OCI-LY7 (cell line): ENCODE results near the gene GPR149. TPM values are rescaled to one million over a fixed set of nuclear protein-coding genes. Genes with fewer than 3 reads are reported as not detected.

Source experiments
- BruUV-seq: library from RNA; stranded (reverse); fragments of 400-500 nt; replicated peaks from 2 replicates; lab custom pipeline; 2021; lab: Mats Ljungman, UMichigan
- CTCF ChIA-PET: fragments of 300-600 bp; sonication (Branson Sonifier 250); formaldehyde crosslinking; loops from one replicate; lab custom pipeline; 2022; ENCODE audit warnings: antibody characterized with exemption; ENCODE audit not compliant: unreplicated experiment; lab: Charles Lee
- POLR2A ChIA-PET: fragments of 300-600 bp; sonication (Branson Sonifier 250); formaldehyde crosslinking; loops from one replicate; lab custom pipeline; 2022; ENCODE audit warnings: antibody characterized with exemption; lab: Charles Lee
- DNase-seq: peaks from one replicate; pipeline ENCODE4 v3.0.0-alpha.2; 2015; ENCODE audit warnings: low spot score
- H2AFZ ChIP-seq: fragments of 200-600 bp; sonication (generic), shearing (Covaris generic); 2 replicates; pipeline ENCODE4 v1.6.1; 2014; ENCODE audit warnings: mild to moderate bottlenecking, antibody characterized with exemption, low read length, moderate library complexity
- H3K27ac ChIP-seq: fragments of 200-600 bp; sonication (generic); 2 replicates; pipeline ENCODE4 v1.5.1; 2014; ENCODE audit warnings: mixed run types, low read depth, mild to moderate bottlenecking, moderate library complexity, low read length, inconsistent platforms; ENCODE audit not compliant: poor library complexity, severe bottlenecking
- H3K36me3 ChIP-seq: fragments of 200-600 bp; sonication (generic); 2 replicates; pipeline ENCODE4 v1.6.1; 2014; ENCODE audit warnings: mild to moderate bottlenecking, antibody characterized with exemption, low read length, moderate library complexity, mixed read lengths; ENCODE audit not compliant: insufficient read depth
- H3K4me1 ChIP-seq: fragments of 200-600 bp; sonication (generic); 2 replicates; pipeline ENCODE4 v1.5.1; 2014; ENCODE audit warnings: mild to moderate bottlenecking, low read length; ENCODE audit not compliant: insufficient read depth, poor library complexity, severe bottlenecking
- H3K4me2 ChIP-seq: fragments of 200-600 bp; sonication (generic); 2 replicates; pipeline ENCODE4 v1.6.1; 2014; ENCODE audit warnings: mild to moderate bottlenecking, low read length
- H3K4me3 ChIP-seq: fragments of 200-600 bp; sonication (generic); 2 replicates; pipeline ENCODE4 v1.5.1; 2014; ENCODE audit warnings: mild to moderate bottlenecking, low read depth, low read length; ENCODE audit not compliant: poor library complexity, severe bottlenecking
- H3K79me2 ChIP-seq: fragments of 200-600 bp; sonication (generic); 2 replicates; pipeline ENCODE4 v1.6.1; 2016; ENCODE audit warnings: low read depth, mild to moderate bottlenecking, low read length, moderate library complexity, mixed read lengths; ENCODE audit not compliant: insufficient read depth
- H3K9me2 ChIP-seq: fragments of 200-600 bp; sonication (generic); 2 replicates; pipeline ENCODE4 v1.6.1; 2016; ENCODE audit warnings: mild to moderate bottlenecking, low read length, mixed read lengths; ENCODE audit not compliant: insufficient read depth
- H3K9me3 ChIP-seq: fragments of 200-600 bp; sonication (generic); 2 replicates; pipeline ENCODE4 v1.6.1; 2014; ENCODE audit warnings: mild to moderate bottlenecking, mixed run types, low read length, mixed read lengths
- H4K20me1 ChIP-seq: fragments of 200-600 bp; sonication (generic); 2 replicates; pipeline ENCODE4 v1.6.1; 2014; ENCODE audit warnings: mild to moderate bottlenecking, antibody characterized with exemption, low read length, moderate library complexity, mixed read lengths; ENCODE audit not compliant: insufficient read depth
- EZH2phosphoT487 ChIP-seq: fragments of 200-600 bp; sonication (generic); IDR thresholded peaks from 2 replicates; pipeline ENCODE4 v1.6.1; 2018; ENCODE audit warnings: low read depth, borderline replicate concordance, mild to moderate bottlenecking, mixed run types, antibody characterized with exemption, low read length, moderate library complexity, mixed read lengths
- intact Hi-C: fragments of 100-400 bp; cut with micrococcal nuclease; formaldehyde crosslinking; loops from one replicate; pipeline ENCODE4 v1.10.0; 2022; ENCODE audit not compliant: unreplicated experiment
- total RNA-seq, 2 experiments: library from RNA; depleted of rRNA in 1 of 2; stranded (reverse); fragments of >200 nt in 1 of 2; shearing (Covaris generic) in 1 of 2; gene quantifications; 2 replicates each; pipeline ENCODE4 v1.2.3, GENCODE V29; 2014 to 2022
- TF ChIP-seq, protein P1 (sequence below): fragments of 200-600 bp; sonication (generic); conservative IDR thresholded peaks from 2 replicates; pipeline ENCODE4 v1.5.1; 2014; ENCODE audit warnings: mild to moderate bottlenecking, antibody characterized with exemption, low read length, moderate library complexity, mixed read lengths

Gene GPR149
- total RNA-seq, 2 experiments from 2014 or later = not detected

- Histone ChIP-seq H3K36me3 (no peaks in the 10 kb centered on the region), H3K4me2 (no peak overlapping the region), H3K27ac (no peak overlapping the region), H3K9me2 (no peaks in the 10 kb centered on the region), H3K9me3 (no peaks in the 10 kb centered on the region), H3K4me1 (no peaks in the 10 kb centered on the region), H2AFZ (no peak overlapping the region), H4K20me1 (no peaks in the 10 kb centered on the region), H3K79me2 (no peaks in the 10 kb centered on the region), H3K4me3 (no peak overlapping the region)
- ChIA-PET CTCF (interaction anchor here (0.6 kb wide), 1 partner anchor 84 kb away, joined by 3 read pairs; no protein-coding TSS in a partner anchor), POLR2A (interaction anchor here (0.5 kb wide), 1 partner anchor 345 kb away, joined by 3 read pairs; no protein-coding TSS in a partner anchor)
- intact Hi-C loops = no loop called here
- TF ChIP-seq, protein P1, sequence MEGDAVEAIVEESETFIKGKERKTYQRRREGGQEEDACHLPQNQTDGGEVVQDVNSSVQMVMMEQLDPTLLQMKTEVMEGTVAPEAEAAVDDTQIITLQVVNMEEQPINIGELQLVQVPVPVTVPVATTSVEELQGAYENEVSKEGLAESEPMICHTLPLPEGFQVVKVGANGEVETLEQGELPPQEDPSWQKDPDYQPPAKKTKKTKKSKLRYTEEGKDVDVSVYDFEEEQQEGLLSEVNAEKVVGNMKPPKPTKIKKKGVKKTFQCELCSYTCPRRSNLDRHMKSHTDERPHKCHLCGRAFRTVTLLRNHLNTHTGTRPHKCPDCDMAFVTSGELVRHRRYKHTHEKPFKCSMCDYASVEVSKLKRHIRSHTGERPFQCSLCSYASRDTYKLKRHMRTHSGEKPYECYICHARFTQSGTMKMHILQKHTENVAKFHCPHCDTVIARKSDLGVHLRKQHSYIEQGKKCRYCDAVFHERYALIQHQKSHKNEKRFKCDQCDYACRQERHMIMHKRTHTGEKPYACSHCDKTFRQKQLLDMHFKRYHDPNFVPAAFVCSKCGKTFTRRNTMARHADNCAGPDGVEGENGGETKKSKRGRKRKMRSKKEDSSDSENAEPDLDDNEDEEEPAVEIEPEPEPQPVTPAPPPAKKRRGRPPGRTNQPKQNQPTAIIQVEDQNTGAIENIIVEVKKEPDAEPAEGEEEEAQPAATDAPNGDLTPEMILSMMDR = no peak
- no peak for TF ChIP-seq EZH2phosphoT487
- no TSS peak for BruUV-seq
- DNase-seq = no peak
Observed at GRCh38 chr3:154431043-154431442, 1.1 kb upstream of the GPR149 start.

GRCh38 chr3:154428286-154429206 lies 1.4 kb downstream of the GPR149 start:
- ChIA-PET CTCF (no interaction called here), POLR2A (no interaction called here)
- Histone ChIP-seq H3K4me2 (no peak overlapping the region), H3K9me3 (no peaks in the 10 kb centered on the region), H3K4me3 (no peak overlapping the region), H4K20me1 (no peaks in the 10 kb centered on the region), H2AFZ (no peak overlapping the region), H3K4me1 (no peaks in the 10 kb centered on the region), H3K79me2 (no peaks in the 10 kb centered on the region), H3K36me3 (no peaks in the 10 kb centered on the region), H3K9me2 (no peaks in the 10 kb centered on the region), H3K27ac (no peak overlapping the region)
- TF ChIP-seq, protein P1 = no peak
- TF ChIP-seq EZH2phosphoT487 = no peak
- no TSS peak for BruUV-seq
- no peak for DNase-seq
- intact Hi-C loops = no loop called here
